Type B pancreatic cell (in vitro differentiated cells): ENCODE measurements around the gene ATP4A. TPM values are rescaled to one million over a fixed set of nuclear protein-coding genes. Genes with fewer than 3 reads are reported as not detected.

Experiments
- DNase-seq: peaks from one replicate; pipeline ENCODE4 v3.0.0; 2021; ENCODE audit warnings: mixed read lengths; ENCODE audit not compliant: unreplicated experiment; ENCODE audit errors: extremely low spot score
- H3K27ac Mint-ChIP-seq: 2 replicates; pipeline ENCODE4 v1.8.0; 2021; ENCODE audit warnings: mild to moderate bottlenecking, mixed read lengths
- H3K27me3 Mint-ChIP-seq: 2 replicates; pipeline ENCODE4 v1.8.0; 2021; ENCODE audit warnings: mixed read lengths
- H3K36me3 Mint-ChIP-seq: 2 replicates; pipeline ENCODE4 v1.8.0; 2021; ENCODE audit warnings: mixed read lengths
- H3K4me1 Mint-ChIP-seq: one replicate; pipeline ENCODE4 v1.8.0; 2021; ENCODE audit warnings: mixed read lengths; ENCODE audit not compliant: unreplicated experiment
- H3K4me3 Mint-ChIP-seq: 2 replicates; pipeline ENCODE4 v1.8.0; 2021; ENCODE audit warnings: mild to moderate bottlenecking, mixed read lengths
- H3K9me3 Mint-ChIP-seq: 2 replicates; pipeline ENCODE4 v1.8.0; 2021; ENCODE audit warnings: mixed read lengths
- total RNA-seq: library from RNA; stranded (reverse); gene quantifications from 2 replicates; pipeline ENCODE4 v1.2.1, GENCODE V29; 2021; ENCODE audit warnings: low replicate concordance
- TF ChIP-seq, protein P1 (sequence below): fragments of 200-600 bp; sonication (generic); conservative IDR thresholded peaks from 2 replicates; pipeline ENCODE4 v1.5.0; 2021; ENCODE audit warnings: antibody characterized with exemption, mild to moderate bottlenecking

The ATP4A gene
- total RNA-seq, 1 donor from 2014 or later, result 16.8 TPM

DNA sequence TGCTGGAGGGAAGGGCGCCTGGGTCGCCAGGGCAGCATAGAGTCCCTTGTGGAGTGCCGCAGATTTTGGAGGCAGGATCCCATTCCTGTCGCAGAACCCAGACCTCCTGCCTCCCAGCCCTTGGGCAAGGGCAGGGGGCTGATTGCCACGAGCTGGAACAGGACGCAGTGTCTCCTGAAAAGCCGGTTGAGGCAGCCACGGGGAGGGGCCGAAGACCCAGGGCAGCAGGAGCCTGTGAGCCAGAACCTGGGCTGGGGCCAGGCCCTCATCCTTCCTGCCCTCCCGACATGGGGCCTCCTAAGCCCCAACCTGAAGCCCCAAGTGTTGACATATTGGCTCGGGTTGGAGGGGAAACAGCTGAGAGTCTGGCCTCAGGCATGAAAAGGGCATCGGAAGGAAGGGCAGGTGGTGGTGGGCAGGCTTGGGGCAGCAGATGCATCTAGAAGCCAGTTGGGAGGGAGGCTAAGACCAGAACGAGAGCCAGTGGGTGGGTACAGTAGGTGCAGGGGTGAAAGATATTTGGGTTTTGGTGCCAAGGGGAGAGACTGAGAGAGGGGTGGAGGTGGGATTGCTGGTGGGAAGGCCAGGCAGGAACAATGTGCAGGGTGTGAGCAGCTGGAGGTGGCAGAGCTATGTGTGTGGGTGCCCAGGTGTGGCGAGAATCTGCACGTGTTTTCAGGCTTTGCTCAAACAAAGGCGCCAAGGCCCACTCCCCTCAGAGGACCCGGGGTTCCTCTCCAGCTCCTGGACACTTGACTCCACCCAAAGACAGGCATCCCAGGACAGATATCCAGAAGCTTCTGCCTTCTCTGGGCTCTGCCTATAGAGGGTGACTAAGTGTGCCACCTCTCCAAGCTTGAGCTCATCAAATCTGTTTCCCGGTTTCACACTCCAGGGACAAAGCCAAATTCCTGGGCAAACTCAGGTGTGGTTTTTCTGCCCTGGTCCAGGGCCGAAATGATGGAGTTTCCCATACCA lies 33.9 kb downstream of the ATP4A start:
- Mint-ChIP-seq H3K27ac (no peak overlapping the region), H3K4me3 (no peak overlapping the region), H3K4me1 (no peaks in the 10 kb centered on the region), H3K27me3 (peaks cover 13% of the 10 kb centered on the region), H3K36me3 (no peaks in the 10 kb centered on the region), H3K9me3 (no peaks in the 10 kb centered on the region)
- DNase-seq, result no peak
- TF ChIP-seq, protein P1, sequence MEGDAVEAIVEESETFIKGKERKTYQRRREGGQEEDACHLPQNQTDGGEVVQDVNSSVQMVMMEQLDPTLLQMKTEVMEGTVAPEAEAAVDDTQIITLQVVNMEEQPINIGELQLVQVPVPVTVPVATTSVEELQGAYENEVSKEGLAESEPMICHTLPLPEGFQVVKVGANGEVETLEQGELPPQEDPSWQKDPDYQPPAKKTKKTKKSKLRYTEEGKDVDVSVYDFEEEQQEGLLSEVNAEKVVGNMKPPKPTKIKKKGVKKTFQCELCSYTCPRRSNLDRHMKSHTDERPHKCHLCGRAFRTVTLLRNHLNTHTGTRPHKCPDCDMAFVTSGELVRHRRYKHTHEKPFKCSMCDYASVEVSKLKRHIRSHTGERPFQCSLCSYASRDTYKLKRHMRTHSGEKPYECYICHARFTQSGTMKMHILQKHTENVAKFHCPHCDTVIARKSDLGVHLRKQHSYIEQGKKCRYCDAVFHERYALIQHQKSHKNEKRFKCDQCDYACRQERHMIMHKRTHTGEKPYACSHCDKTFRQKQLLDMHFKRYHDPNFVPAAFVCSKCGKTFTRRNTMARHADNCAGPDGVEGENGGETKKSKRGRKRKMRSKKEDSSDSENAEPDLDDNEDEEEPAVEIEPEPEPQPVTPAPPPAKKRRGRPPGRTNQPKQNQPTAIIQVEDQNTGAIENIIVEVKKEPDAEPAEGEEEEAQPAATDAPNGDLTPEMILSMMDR, result no peak

DNA sequence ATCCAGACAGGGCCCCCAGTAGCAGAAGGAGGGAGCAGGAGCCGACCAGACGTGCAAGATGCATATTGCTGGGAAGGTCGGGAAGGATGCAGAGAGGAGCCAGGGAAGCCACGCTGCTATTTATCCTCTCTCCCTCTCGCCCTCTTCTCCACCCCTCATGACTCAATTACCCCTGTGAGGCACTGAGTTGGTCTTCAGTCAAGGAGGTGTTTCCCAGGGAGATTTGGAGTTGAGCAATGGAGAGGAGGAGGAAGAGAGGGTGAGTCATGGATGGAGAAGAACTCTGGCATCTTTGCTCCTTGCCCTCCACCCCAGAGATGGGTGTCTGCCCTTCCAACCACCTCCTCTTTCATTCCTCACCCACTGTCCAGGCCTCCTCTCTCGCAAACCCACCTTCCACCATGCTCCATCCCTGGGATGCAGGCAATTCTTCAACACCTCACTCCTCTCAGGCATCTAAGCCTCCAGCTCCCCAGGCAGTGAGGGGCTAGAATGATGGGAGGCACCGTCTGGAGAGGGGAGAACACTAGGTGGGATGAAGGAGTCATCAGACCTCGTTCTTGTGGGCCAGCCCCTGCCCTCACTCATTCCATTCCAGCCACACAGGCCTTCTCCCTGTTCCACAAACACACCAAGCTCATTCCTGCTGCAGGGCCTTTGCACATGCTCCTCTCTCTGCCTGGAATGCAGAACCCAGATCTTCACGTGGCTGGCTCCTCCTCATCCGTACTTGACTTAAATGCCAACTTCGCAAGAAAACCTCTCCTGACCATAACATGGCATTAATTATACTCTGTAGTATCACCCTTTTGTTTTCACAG lies 35.0 kb downstream of the ATP4A start, which contains the start of gene SBSN:
Gene SBSN, minus strand, starts transcription at position 94 of the 821 bp plus-strand sequence. Its CDS starts 30 bp downstream, at position 64.
- Mint-ChIP-seq H3K4me1 (no peaks in the 10 kb centered on the region), H3K36me3 (no peaks in the 10 kb centered on the region), H3K4me3 (no peak within 1 kb of the TSS), H3K9me3 (no peaks in the 10 kb centered on the region), H3K27me3 (peaks cover 22% of the 10 kb centered on the region), H3K27ac (no peak within 1 kb of the TSS)
- TF ChIP-seq, protein P1, result no peak
- no peak for DNase-seq

DNA sequence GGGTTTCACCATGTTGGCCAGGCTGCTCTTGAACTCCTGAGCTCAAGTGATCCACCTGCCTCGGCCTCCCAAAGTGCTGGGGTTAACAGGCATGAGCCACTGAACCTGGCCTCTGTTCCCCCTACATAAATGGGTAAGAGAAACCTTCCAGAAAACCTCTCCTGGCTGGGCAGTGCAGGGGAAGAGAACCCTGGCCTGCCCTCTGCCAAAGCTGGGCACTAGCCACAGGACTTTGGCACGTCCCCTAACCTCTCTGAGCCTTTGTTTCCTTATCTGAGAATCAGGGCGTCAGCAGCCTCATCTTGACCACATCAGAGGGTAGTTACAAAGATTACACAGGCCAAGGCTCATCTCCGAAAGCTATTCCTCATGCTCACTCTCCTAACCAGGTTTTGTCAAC lies 37.6 kb downstream of the ATP4A start:
- no peaks in the 10 kb centered on the region for H3K4me1 Mint-ChIP-seq
- TF ChIP-seq, protein P1, result no peak
- peaks cover 26% of the 10 kb centered on the region for H3K27me3 Mint-ChIP-seq
- H3K27ac Mint-ChIP-seq, result no peak overlapping the region
- no peaks in the 10 kb centered on the region for H3K36me3 Mint-ChIP-seq
- H3K4me3 Mint-ChIP-seq, result no peak overlapping the region
- DNase-seq, result no peak
- no peaks in the 10 kb centered on the region for H3K9me3 Mint-ChIP-seq

DNA sequence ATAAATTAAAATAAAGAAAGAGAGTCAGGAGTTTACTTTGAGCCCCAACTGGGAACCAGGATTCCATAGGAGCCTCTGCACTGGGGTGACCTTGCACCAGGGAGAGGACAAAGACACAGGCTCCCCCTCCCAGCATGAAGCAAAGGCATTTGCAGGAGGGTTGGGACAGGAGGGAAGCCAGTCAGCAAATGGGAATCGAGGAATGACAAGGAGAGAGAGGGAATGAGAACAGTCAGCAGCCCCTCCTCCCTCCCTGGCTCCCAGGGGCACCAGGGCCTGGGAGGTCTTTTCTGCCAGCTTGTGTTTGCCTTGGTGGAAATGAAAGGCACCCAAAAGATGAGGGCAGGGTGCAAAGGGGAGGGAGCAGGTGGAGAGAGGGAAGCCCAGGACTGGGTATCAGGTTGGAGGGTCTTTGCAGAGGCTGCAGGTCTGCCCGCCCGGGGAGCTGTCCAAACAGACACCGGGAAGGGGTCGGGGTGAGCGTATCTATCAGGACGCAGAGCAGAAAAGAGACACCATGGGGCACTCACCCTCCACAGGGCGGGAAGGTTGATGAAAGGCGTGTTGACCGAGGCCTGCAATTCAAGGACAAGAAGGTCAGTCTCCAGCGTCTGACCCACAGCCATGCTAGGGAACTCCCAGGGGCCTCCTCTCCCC lies 39.1 kb downstream of the ATP4A start:
- Mint-ChIP-seq H3K36me3 (no peaks in the 10 kb centered on the region), H3K27me3 (peaks cover 30% of the 10 kb centered on the region), H3K4me1 (no peaks in the 10 kb centered on the region), H3K27ac (no peak overlapping the region), H3K4me3 (no peak overlapping the region), H3K9me3 (no peaks in the 10 kb centered on the region)
- TF ChIP-seq, protein P1, result no peak
- no peak for DNase-seq

DNA sequence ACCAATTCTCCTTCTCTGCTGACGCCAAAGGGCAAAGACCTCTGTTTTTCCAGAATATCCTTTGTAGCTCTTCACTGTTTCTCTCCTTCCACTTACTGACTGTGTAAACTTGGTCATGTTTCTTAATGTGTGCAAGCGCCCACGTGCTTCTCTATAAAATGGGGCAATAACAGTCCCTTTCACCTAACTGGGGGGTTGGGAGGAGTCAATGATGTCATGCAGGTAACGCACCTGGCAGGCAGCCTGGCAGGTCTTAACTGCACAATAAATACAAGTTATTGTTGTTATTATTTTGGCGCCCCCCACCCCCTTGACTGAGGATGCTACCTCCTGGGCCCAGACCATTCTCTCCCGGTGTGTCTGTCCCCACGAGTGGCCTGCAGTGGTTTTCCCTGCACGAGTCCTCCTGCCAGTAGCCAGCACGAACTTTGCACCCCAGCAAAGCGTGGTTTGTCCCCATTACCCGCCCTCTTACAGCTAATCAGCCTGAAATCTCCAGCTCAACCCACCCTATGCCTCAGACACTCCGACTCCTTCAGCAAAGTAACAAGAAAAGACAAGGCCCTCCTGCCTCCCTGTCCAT lies 40.6 kb downstream of the ATP4A start:
- H3K4me3 Mint-ChIP-seq, result no peak overlapping the region
- no peak for DNase-seq
- TF ChIP-seq, protein P1, result no peak
- no peaks in the 10 kb centered on the region for H3K4me1 Mint-ChIP-seq
- H3K9me3 Mint-ChIP-seq, result no peaks in the 10 kb centered on the region
- no peak overlapping the region for H3K27ac Mint-ChIP-seq
- peaks cover 27% of the 10 kb centered on the region for H3K27me3 Mint-ChIP-seq
- no peaks in the 10 kb centered on the region for H3K36me3 Mint-ChIP-seq
